GM23338 (cell line): ENCODE data around the gene PSMB10. TPM values are rescaled to one million over a fixed set of nuclear protein-coding genes. Genes with fewer than 3 reads are reported as not detected.
A peak's percentile ranks its signal among the peaks of the same experiment; 100 is the strongest.

Source experiments
- ATAC-seq: fragments of 200-7000 bp; cut with Tn5 transposase; 3 replicates; pipeline ENCODE4 v1.9.1; 2020
- DNase-seq: peaks from one replicate; pipeline ENCODE4 v3.0.0-alpha.2; 2015; ENCODE audit warnings: low spot score
- H2AFZ ChIP-seq: fragments of 200-600 bp; sonication (generic); 2 replicates; pipeline ENCODE4 v1.8.0; 2016; ENCODE audit warnings: antibody characterized with exemption, mild to moderate bottlenecking, moderate library complexity
- H3F3A ChIP-seq: fragments of 200-600 bp; sonication (generic); replicated peaks from 2 replicates; pipeline ENCODE4 v1.8.0; 2017; ENCODE audit warnings: antibody characterized with exemption, mixed run types, low read depth
- H3K27ac ChIP-seq: fragments of 200-600 bp; sonication (generic); 2 replicates; pipeline ENCODE4 v1.6.1; 2016; ENCODE audit warnings: low read depth
- H3K27me3 ChIP-seq: fragments of 200-600 bp; sonication (generic); 2 replicates; pipeline ENCODE4 v1.8.0; 2016; ENCODE audit warnings: mild to moderate bottlenecking, mixed run types, moderate library complexity; ENCODE audit not compliant: insufficient read depth
- H3K36me3 ChIP-seq: fragments of 200-600 bp; sonication (generic); 2 replicates; pipeline ENCODE4 v1.8.0; 2016; ENCODE audit warnings: mild to moderate bottlenecking; ENCODE audit not compliant: insufficient read depth
- H3K4me1 ChIP-seq: fragments of 200-600 bp; sonication (generic); 2 replicates; pipeline ENCODE4 v1.8.0; 2016; ENCODE audit warnings: mild to moderate bottlenecking, moderate library complexity; ENCODE audit not compliant: insufficient read depth
- H3K4me2 ChIP-seq: fragments of 200-600 bp; sonication (generic); 2 replicates; pipeline ENCODE4 v1.7.1; 2017; ENCODE audit warnings: mixed run types
- H3K4me3 ChIP-seq: fragments of 200-600 bp; sonication (generic); 2 replicates; pipeline ENCODE4 v1.6.1; 2016; ENCODE audit warnings: mixed run types
- H3K79me2 ChIP-seq: fragments of 200-600 bp; sonication (generic); replicated peaks from 2 replicates; pipeline ENCODE4 v1.8.0; 2017; ENCODE audit warnings: mild to moderate bottlenecking; ENCODE audit not compliant: insufficient read depth
- H3K9me2 ChIP-seq: fragments of 200-600 bp; sonication (generic); 2 replicates; pipeline ENCODE4 v1.8.0; 2017; ENCODE audit not compliant: insufficient read depth
- H4K20me1 ChIP-seq: fragments of 200-600 bp; sonication (generic); replicated peaks from 2 replicates; pipeline ENCODE4 v1.8.0; 2017; ENCODE audit warnings: mild to moderate bottlenecking; ENCODE audit not compliant: insufficient read depth
- H3K27ac Mint-ChIP-seq: 2 replicates; pipeline ENCODE4 v1.8.0; 2020; ENCODE audit warnings: inconsistent platforms, mild to moderate bottlenecking, moderate library complexity, mixed read lengths
- H3K27me3 Mint-ChIP-seq: 3 replicates; pipeline ENCODE4 v1.8.0; 2022; ENCODE audit warnings: low read depth, mild to moderate bottlenecking, moderate library complexity, mixed read lengths, inconsistent platforms; ENCODE audit not compliant: insufficient read depth, poor library complexity
- H3K36me3 Mint-ChIP-seq: 3 replicates; pipeline ENCODE4 v1.8.0; 2021; ENCODE audit warnings: low read depth, mild to moderate bottlenecking, inconsistent platforms, moderate library complexity, mixed read lengths
- H3K4me1 Mint-ChIP-seq: 3 replicates; pipeline ENCODE4 v1.8.0; 2020; ENCODE audit warnings: mild to moderate bottlenecking, inconsistent platforms, mixed read lengths
- H3K4me3 Mint-ChIP-seq: 3 replicates; pipeline ENCODE4 v1.8.0; 2021; ENCODE audit warnings: moderate library complexity, mild to moderate bottlenecking, inconsistent platforms, mixed read lengths
- H3K9me3 Mint-ChIP-seq: 3 replicates; pipeline ENCODE4 v1.8.0; 2020; ENCODE audit warnings: moderate library complexity, mild to moderate bottlenecking, inconsistent platforms, mixed read lengths
- EZH2 ChIP-seq: fragments of 200-600 bp; sonication (generic); IDR thresholded peaks from one replicate; pipeline ENCODE4 v1.8.0; 2017; ENCODE audit warnings: antibody characterized with exemption, mild to moderate bottlenecking, low read depth; ENCODE audit not compliant: unreplicated experiment
- EZH2phosphoT487 ChIP-seq: fragments of 200-600 bp; sonication (generic); IDR thresholded peaks from one replicate; pipeline ENCODE4 v1.8.1; 2018; ENCODE audit warnings: antibody characterized with exemption; ENCODE audit not compliant: unreplicated experiment
- REST ChIP-seq: IDR thresholded peaks from one replicate; pipeline ENCODE4 v1.6.1; 2018; ENCODE audit warnings: antibody characterized with exemption; ENCODE audit not compliant: unreplicated experiment
- STAT1 ChIP-seq: IDR thresholded peaks from one replicate; pipeline ENCODE4 v1.6.1; 2016; ENCODE audit warnings: antibody characterized with exemption; ENCODE audit not compliant: unreplicated experiment
- polyA plus RNA-seq: library from polyadenylated mRNA; unstranded; fragments of >200 nt; fragmentation: Nextera tagmentation; extraction: Ambion mirVana; gene quantifications from 2 replicates; pipeline ENCODE4 v1.2.1, GENCODE V29; 2016
- total RNA-seq: library from RNA; depleted of rRNA; stranded (reverse); fragments of >200 nt; shearing (Covaris generic); gene quantifications from 2 replicates; pipeline ENCODE4 v1.2.3, GENCODE V29; 2014
- TF ChIP-seq, protein P1 (sequence below): IDR thresholded peaks from 2 replicates; pipeline ENCODE4 v1.6.1; 2016; ENCODE audit warnings: antibody characterized with exemption
- TF ChIP-seq, protein P2 (sequence below), 2 experiments: fragments of 200-600 bp in 1 of 2; sonication (generic) in 1 of 2; conservative IDR thresholded peaks; 2 replicates each; pipeline versions ENCODE4 v1.5.1 to v1.6.1; 2016 to 2017; ENCODE audit warnings: antibody characterized with exemption in 2 of 2, low read depth in 2 of 2, mild to moderate bottlenecking in 2 of 2, moderate library complexity in 1 of 2

The PSMB10 gene
- total and polyA plus RNA-seq, 2 experiments from 2014 or later = 27.5 to 114 TPM

DNA sequence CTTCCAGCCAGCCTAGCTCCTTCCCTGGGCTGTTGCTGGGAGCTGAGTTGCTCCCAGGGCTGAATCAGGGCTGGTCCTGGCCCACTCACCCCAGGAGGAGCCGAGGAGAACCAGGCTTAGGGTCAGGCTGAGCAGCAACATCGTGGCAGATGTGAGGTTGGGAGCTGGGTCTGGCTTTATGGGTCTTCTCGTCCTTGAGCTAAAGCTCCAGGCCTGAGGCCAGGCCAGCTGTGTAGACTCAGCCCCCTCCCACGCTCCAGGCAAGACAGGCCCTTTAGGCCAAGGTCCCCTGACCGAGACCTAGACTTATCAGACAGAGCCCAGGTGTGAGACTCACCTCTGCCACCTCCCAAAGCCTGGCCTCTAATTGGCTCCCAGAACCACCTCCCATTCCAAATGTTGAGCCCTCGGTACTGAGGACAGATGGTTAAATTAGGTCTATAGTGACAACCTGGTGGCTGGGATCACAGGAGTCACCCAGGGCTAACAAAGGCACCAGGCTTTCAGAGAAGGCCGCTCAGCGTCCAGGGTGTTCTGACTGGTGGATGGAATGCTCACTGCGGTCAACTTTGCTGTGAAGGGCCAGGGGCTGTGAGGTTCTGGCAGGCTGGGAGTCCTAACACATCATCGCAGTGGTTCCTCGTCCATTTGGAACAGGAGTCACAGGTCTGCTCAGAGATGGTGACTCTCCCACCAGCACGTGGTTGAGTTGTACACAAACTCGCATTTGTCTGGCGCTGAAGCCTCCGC, 4.8 kb downstream of the PSMB10 start, which contains the start of gene CTRL:
CTRL (minus strand) TSS at position 151 of the 750 bp plus-strand sequence; CDS start at position 141, 10 bp downstream.
- Histone ChIP-seq H4K20me1 (peaks cover 3% of the 10 kb centered on the region), H3K4me3 (no peak within 1 kb of the TSS), H3K27me3 (no peaks in the 10 kb centered on the region), H3K79me2 (0 out of 2 replicates have a peak, but pooled peaks cover 5% of the 10 kb centered on the region), H3K36me3 (no peaks in the 10 kb centered on the region), H3K4me2 (no peak within 1 kb of the TSS), H3K27ac (no peak within 1 kb of the TSS), H3K4me1 (peaks cover 10% of the 10 kb centered on the region; the same call in 1 of the 2 replicates), H3F3A (peaks cover 7% of the 10 kb centered on the region; the same call in 1 of the 2 replicates), H3K9me2 (no peaks in the 10 kb centered on the region), H2AFZ (no peak within 1 kb of the TSS)
- TF ChIP-seq, protein P1, sequence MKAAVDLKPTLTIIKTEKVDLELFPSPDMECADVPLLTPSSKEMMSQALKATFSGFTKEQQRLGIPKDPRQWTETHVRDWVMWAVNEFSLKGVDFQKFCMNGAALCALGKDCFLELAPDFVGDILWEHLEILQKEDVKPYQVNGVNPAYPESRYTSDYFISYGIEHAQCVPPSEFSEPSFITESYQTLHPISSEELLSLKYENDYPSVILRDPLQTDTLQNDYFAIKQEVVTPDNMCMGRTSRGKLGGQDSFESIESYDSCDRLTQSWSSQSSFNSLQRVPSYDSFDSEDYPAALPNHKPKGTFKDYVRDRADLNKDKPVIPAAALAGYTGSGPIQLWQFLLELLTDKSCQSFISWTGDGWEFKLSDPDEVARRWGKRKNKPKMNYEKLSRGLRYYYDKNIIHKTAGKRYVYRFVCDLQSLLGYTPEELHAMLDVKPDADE = no peak
- TF ChIP-seq, protein P2, sequence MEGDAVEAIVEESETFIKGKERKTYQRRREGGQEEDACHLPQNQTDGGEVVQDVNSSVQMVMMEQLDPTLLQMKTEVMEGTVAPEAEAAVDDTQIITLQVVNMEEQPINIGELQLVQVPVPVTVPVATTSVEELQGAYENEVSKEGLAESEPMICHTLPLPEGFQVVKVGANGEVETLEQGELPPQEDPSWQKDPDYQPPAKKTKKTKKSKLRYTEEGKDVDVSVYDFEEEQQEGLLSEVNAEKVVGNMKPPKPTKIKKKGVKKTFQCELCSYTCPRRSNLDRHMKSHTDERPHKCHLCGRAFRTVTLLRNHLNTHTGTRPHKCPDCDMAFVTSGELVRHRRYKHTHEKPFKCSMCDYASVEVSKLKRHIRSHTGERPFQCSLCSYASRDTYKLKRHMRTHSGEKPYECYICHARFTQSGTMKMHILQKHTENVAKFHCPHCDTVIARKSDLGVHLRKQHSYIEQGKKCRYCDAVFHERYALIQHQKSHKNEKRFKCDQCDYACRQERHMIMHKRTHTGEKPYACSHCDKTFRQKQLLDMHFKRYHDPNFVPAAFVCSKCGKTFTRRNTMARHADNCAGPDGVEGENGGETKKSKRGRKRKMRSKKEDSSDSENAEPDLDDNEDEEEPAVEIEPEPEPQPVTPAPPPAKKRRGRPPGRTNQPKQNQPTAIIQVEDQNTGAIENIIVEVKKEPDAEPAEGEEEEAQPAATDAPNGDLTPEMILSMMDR (conservative IDR thresholded peaks at IDR 0.05; ENCODE audit: low read depth in 2 of 2) = peak; percentile 25 to 27; a peak in 3 of 4 replicates
- no peak for TF ChIP-seq REST
- TF ChIP-seq EZH2 = no peak
- no peak for TF ChIP-seq EZH2phosphoT487
- TF ChIP-seq STAT1 = no peak
- Mint-ChIP-seq H3K27me3 (peaks cover 33% of the 10 kb centered on the region), H3K36me3 (peaks cover 15% of the 10 kb centered on the region; the same call in 2 of the 3 replicates), H3K4me3 (no peak within 1 kb of the TSS), H3K27ac (no peak within 1 kb of the TSS), H3K4me1 (peaks cover 15% of the 10 kb centered on the region), H3K9me3 (0 out of 3 replicates have a peak, but pooled peaks cover 2% of the 10 kb centered on the region)
- ATAC-seq = no peak
- peak; percentile 65 for DNase-seq
